ACC112 (cell line): ENCODE results near the gene SNAPC5.
A peak's percentile ranks its signal among the peaks of the same experiment; 100 is the strongest.
"Not testable (repeated sequence)": the region's sequence is repeated elsewhere in the genome, so short reads cannot be mapped to it uniquely, and the experiment has no call there.

Source experiments
- H2AFZ ChIP-seq: fragments of 200-600 bp; sonication (generic); one replicate; pipeline ENCODE4 v1.6.0; 2017; ENCODE audit warnings: antibody characterized with exemption, low read length; ENCODE audit not compliant: unreplicated experiment
- H3K27ac ChIP-seq: fragments of 200-600 bp; sonication (generic); 2 replicates; pipeline ENCODE4 v1.5.1; 2014; ENCODE audit warnings: low read depth, mild to moderate bottlenecking, antibody characterized with exemption, low read length, moderate library complexity
- H3K27me3 ChIP-seq: fragments of 200-600 bp; sonication (generic); 2 replicates; pipeline ENCODE4 v1.6.1; 2014; ENCODE audit warnings: mild to moderate bottlenecking, antibody characterized with exemption, low read length, moderate library complexity, mixed read lengths; ENCODE audit not compliant: insufficient read depth
- H3K36me3 ChIP-seq: fragments of 200-600 bp; sonication (generic); 2 replicates; pipeline ENCODE4 v1.6.1; 2016; ENCODE audit warnings: mild to moderate bottlenecking, antibody characterized with exemption, low read length, moderate library complexity, mixed read lengths; ENCODE audit not compliant: insufficient read depth
- H3K4me1 ChIP-seq: fragments of 200-600 bp; sonication (generic); one replicate; pipeline ENCODE4 v1.6.1; 2016; ENCODE audit warnings: low read length, mixed read lengths; ENCODE audit not compliant: insufficient read depth, unreplicated experiment, control insufficient read depth
- H3K4me3 ChIP-seq: fragments of 200-600 bp; sonication (generic); 2 replicates; pipeline ENCODE4 v1.5.1; 2014; ENCODE audit warnings: mild to moderate bottlenecking, low read depth, low read length
- H3K79me2 ChIP-seq: fragments of 200-600 bp; sonication (generic); one replicate; pipeline ENCODE4 v1.6.0; 2016; ENCODE audit warnings: low read length; ENCODE audit not compliant: control insufficient read depth, unreplicated experiment, insufficient read depth

The SNAPC5 gene

GRCh38 chr15:66505430-66505811 lies 7.9 kb upstream of the SNAPC5 start:
- peak overlapping the region; percentile 84 for H2AFZ ChIP-seq
- H3K4me1 ChIP-seq = peaks cover 29% of the 10 kb centered on the region
- H3K27me3 ChIP-seq = no peaks in the 10 kb centered on the region
- peak overlapping the region; percentile 97 for H3K4me3 ChIP-seq
- H3K36me3 ChIP-seq = peaks cover 36% of the 10 kb centered on the region
- H3K27ac ChIP-seq = peak overlapping the region; percentile 95
- H3K79me2 ChIP-seq = peaks cover 88% of the 10 kb centered on the region

- Histone ChIP-seq H3K4me3 (peak within 1 kb of the TSS; percentile 97), H3K79me2 (peaks cover 86% of the 10 kb centered on the region), H3K27ac (peak within 1 kb of the TSS; percentile 95), H2AFZ (peak within 1 kb of the TSS; percentile 84), H3K36me3 (peaks cover 41% of the 10 kb centered on the region), H3K4me1 (peaks cover 29% of the 10 kb centered on the region), H3K27me3 (no peaks in the 10 kb centered on the region)
Measured at GRCh38 chr15:66504563-66505429, 7.2 kb upstream of the SNAPC5 start, which contains the start of the genes RPL4 and ZWILCH. RPL4 (minus strand) TSS chr15:66504855; CDS start chr15:66504790, 65 bp downstream. ZWILCH (plus strand) TSS chr15:66505326; CDS start chr15:66505339, 13 bp downstream.

GRCh38 chr15:66503780-66504562 lies 6.4 kb upstream of the SNAPC5 start:
- Histone ChIP-seq H3K27me3 (no peaks in the 10 kb centered on the region), H3K36me3 (peaks cover 41% of the 10 kb centered on the region), H3K79me2 (peaks cover 80% of the 10 kb centered on the region), H3K4me3 (peak overlapping the region; percentile 97), H3K27ac (peak overlapping the region; percentile 95), H2AFZ (no peak overlapping the region), H3K4me1 (peaks cover 29% of the 10 kb centered on the region)

GRCh38 chr15:66503041-66503648 lies 5.6 kb upstream of the SNAPC5 start:
- not testable (repeated sequence) for H2AFZ ChIP-seq, H3K27me3 ChIP-seq
- Histone ChIP-seq H3K36me3 (peaks cover 50% of the 10 kb centered on the region), H3K4me1 (peaks cover 29% of the 10 kb centered on the region), H3K79me2 (peaks cover 73% of the 10 kb centered on the region), H3K27ac (peak overlapping the region; percentile 95), H3K4me3 (peak overlapping the region; percentile 97)

- H3K36me3 ChIP-seq = peaks cover 50% of the 10 kb centered on the region
- peaks cover 23% of the 10 kb centered on the region for H3K4me1 ChIP-seq
- H3K27me3 ChIP-seq = no peaks in the 10 kb centered on the region
- peak overlapping the region; percentile 95 for H3K27ac ChIP-seq
- H2AFZ ChIP-seq = no peak overlapping the region
- H3K79me2 ChIP-seq = peaks cover 67% of the 10 kb centered on the region
- H3K4me3 ChIP-seq = peak overlapping the region; percentile 97
Measured at GRCh38 chr15:66502491-66502890, 4.9 kb upstream of the SNAPC5 start.

- Histone ChIP-seq H3K36me3 (peaks cover 50% of the 10 kb centered on the region), H3K79me2 (peaks cover 53% of the 10 kb centered on the region), H3K4me1 (peaks cover 21% of the 10 kb centered on the region)
- not testable (repeated sequence) for H3K27me3 ChIP-seq, H2AFZ ChIP-seq, H3K27ac ChIP-seq, H3K4me3 ChIP-seq
Measured at GRCh38 chr15:66500346-66500745, 2.8 kb upstream of the SNAPC5 start.

GRCh38 chr15:66498501-66499386 lies 1.2 kb upstream of the SNAPC5 start:
- H3K36me3 ChIP-seq = peaks cover 50% of the 10 kb centered on the region

GRCh38 chr15:66496951-66497501 lies 536 bp downstream of the SNAPC5 start:
- Histone ChIP-seq H3K27ac (peak overlapping the region; percentile 61), H2AFZ (peak overlapping the region; percentile 23), H3K36me3 (peaks cover 40% of the 10 kb centered on the region), H3K27me3 (no peaks in the 10 kb centered on the region), H3K4me3 (peak overlapping the region; percentile 98), H3K79me2 (peaks cover 24% of the 10 kb centered on the region), H3K4me1 (peaks cover 10% of the 10 kb centered on the region)

More at GRCh38 chr15:66498501-66499386, 1.2 kb upstream of the SNAPC5 start:
- Histone ChIP-seq H2AFZ (no peak overlapping the region), H3K27me3 (no peaks in the 10 kb centered on the region), H3K4me3 (no peak overlapping the region), H3K27ac (peak overlapping the region; percentile 25), H3K79me2 (peaks cover 41% of the 10 kb centered on the region), H3K4me1 (peaks cover 21% of the 10 kb centered on the region)

GRCh38 chr15:66494262-66494661 lies 3.3 kb downstream of the SNAPC5 start:
- Histone ChIP-seq H3K36me3 (peaks cover 25% of the 10 kb centered on the region), H3K4me1 (peaks cover 3% of the 10 kb centered on the region), H3K79me2 (peaks cover 8% of the 10 kb centered on the region), H2AFZ (no peak overlapping the region), H3K4me3 (no peak overlapping the region), H3K27ac (no peak overlapping the region), H3K27me3 (no peaks in the 10 kb centered on the region)
